Neural progenitor cell (in vitro differentiated cells): Measurements from ENCODE around the gene ZNF639.

Experiments used
- EZH2 ChIP-seq: fragments of 200-600 bp; sonication (generic); IDR thresholded peaks from 2 replicates; pipeline ENCODE4 v1.6.1; 2017; ENCODE audit warnings: antibody characterized with exemption, mild to moderate bottlenecking, moderate library complexity
- TF ChIP-seq, protein P1 (sequence below): fragments of 200-600 bp; sonication (generic); IDR thresholded peaks from 2 replicates; pipeline ENCODE4 v1.5.1; 2017; ENCODE audit warnings: antibody characterized with exemption, mild to moderate bottlenecking

DNA sequence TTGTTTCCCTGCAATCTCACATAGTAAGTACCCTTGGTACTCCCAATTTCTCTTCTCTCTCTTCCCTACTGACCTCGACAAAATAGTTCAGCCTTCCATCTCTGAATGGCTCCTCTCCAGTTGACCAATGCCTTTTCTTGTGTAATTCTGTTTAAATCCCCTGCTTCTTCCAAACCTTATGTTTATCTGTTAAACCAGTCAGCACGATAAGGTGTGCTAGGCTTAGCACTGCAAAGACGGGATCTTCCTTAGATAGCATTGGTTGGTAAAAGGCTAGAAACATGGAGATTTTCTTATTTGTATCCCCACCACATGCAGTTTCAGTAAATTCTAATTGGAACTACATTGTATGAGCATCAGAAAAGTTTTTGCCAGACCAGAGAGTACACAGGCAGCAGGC lies 46.1 kb upstream of the ZNF639 start:
- TF ChIP-seq, protein P1, sequence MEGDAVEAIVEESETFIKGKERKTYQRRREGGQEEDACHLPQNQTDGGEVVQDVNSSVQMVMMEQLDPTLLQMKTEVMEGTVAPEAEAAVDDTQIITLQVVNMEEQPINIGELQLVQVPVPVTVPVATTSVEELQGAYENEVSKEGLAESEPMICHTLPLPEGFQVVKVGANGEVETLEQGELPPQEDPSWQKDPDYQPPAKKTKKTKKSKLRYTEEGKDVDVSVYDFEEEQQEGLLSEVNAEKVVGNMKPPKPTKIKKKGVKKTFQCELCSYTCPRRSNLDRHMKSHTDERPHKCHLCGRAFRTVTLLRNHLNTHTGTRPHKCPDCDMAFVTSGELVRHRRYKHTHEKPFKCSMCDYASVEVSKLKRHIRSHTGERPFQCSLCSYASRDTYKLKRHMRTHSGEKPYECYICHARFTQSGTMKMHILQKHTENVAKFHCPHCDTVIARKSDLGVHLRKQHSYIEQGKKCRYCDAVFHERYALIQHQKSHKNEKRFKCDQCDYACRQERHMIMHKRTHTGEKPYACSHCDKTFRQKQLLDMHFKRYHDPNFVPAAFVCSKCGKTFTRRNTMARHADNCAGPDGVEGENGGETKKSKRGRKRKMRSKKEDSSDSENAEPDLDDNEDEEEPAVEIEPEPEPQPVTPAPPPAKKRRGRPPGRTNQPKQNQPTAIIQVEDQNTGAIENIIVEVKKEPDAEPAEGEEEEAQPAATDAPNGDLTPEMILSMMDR = no peak
- no peak for TF ChIP-seq EZH2
